Colonic mucosa (tissue), 4 donors: ENCODE data around the gene PLCG1. TPM values are rescaled to one million over a fixed set of nuclear protein-coding genes. Genes with fewer than 3 reads are reported as not detected.
A peak's percentile ranks its signal among the peaks of the same experiment; 100 is the strongest.

Experiments used
- DNase-seq: peaks from one replicate; pipeline ENCODE4 v3.0.0-alpha.2; 2020
- H3K27ac ChIP-seq: fragments of 200-600 bp; one replicate; pipeline ENCODE4 v1.8.0; 2021
- H3K27me3 ChIP-seq: fragments of 200-600 bp; one replicate; pipeline ENCODE4 v1.8.0; 2021
- H3K36me3 ChIP-seq: fragments of 200-600 bp; one replicate; pipeline ENCODE4 v1.8.0; 2021
- H3K4me1 ChIP-seq: fragments of 200-600 bp; one replicate; pipeline ENCODE4 v1.8.0; 2021; ENCODE audit warnings: mild to moderate bottlenecking
- H3K4me3 ChIP-seq: fragments of 200-600 bp; one replicate; pipeline ENCODE4 v1.8.0; 2021
- H3K9ac ChIP-seq, 2 donors: one replicate each; pipeline ENCODE4 v1.7.0; 2013; ENCODE audit warnings: control low read depth in 2 of 2, low read depth in 2 of 2, low read length in 2 of 2
- H3K9me3 ChIP-seq: fragments of 200-600 bp; one replicate; pipeline ENCODE4 v1.8.0; 2021
- CTCF ChIP-seq: fragments of 200-600 bp; IDR thresholded peaks from one replicate; pipeline ENCODE4 v1.8.0; 2022; ENCODE audit warnings: antibody characterized with exemption, mild to moderate bottlenecking
- intact Hi-C: fragments of 100-400 bp; cut with DNase I; formaldehyde crosslinking; loops from one replicate; pipeline ENCODE4 v1.14.1; 2022
- total RNA-seq, 2 donors: library from RNA; stranded (reverse); fragmentation: NEBNext Ultra II Directional in 1 of 2; extraction: Animal tissue kit (Norgen Biotek cat#: 25700) in 1 of 2; gene quantifications; one replicate each; pipeline ENCODE4 v1.2.1, GENCODE V29; 2021
- donor health status: healthy.
- donor health status: DM: no; HTN: no; CAD: no.
- donor health status: DM: no; HTN: no; CAD: no.

Gene PLCG1
- total RNA-seq, 2 donors from 2014 or later, result 57.3 to 67.4 TPM

DNA sequence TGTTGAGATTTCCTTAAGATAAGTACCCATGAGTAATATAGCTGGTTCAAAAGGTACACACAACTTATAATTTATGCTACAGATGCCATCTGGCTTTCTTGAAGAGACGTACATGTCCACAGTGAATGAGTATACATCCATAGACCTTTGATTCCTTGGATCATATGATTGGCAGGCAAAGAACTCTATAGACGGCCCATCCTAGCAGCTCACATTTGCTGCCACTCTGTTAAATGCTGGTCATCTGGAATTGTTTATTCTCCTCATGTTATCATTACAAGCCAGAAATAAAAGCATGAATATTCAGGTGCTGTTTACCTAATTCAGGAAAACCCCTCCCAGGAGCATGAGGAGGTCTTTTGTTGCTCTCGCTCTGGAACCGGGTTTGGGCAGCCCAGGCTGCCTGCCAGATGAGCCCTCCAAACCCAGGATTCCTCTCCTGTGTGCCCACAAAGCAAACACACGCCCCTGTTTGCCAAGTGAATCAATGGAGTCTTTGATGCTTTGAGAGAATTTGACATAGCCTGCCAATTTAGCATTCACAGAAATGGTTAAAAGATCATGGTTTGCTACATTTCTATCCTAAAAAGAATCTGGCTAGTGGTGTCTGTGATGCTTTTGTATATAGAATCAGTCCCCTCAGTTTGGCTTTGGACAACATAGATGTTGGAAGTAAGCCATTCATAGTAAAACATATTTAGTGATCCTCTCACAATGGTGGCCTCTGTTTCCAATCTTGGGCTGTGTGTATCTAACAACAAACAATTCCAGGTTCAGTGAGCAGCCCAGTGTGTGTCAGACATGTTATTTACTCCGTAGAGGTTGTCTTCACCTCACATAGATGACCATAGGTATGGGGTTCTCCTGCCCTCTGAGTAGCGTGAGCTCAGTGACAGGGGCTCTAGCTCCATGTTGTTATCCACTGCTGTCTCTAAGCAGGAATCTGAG is 17.5 kb upstream of the PLCG1 start:
- TF ChIP-seq CTCF, result no peak
- Histone ChIP-seq H3K27ac (peak overlapping the region; percentile 42), H3K27me3 (no peaks in the 10 kb centered on the region), H3K9me3 (no peaks in the 10 kb centered on the region), H3K4me1 (no peaks in the 10 kb centered on the region), H3K36me3 (peaks cover 28% of the 10 kb centered on the region), H3K4me3 (no peak overlapping the region), H3K9ac (no peak overlapping the region)
- intact Hi-C loops, result no loop called here
- DNase-seq, result no peak

- DNase-seq, result no peak
- intact Hi-C loops, result no loop called here
Observed at GRCh38 chr20:41121399-41121798, 15.9 kb upstream of the PLCG1 start.

DNA sequence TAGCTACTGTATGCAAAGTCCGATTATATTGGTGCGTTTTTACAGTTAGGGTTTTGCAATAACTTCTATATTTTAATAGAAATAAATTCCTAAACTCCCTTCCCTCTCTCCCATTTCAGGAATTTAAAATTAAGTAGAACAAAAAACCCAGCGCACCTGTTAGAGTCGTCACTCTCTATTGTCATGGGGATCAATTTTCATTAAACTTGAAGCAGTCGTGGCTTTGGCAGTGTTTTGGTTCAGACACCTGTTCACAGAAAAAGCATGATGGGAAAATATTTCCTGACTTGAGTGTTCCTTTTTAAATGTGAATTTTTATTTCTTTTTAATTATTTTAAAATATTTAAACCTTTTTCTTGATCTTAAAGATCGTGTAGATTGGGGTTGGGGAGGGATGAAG is 13.7 kb upstream of the PLCG1 start:
- intact Hi-C loops, result no loop called here
- Histone ChIP-seq H3K4me1 (no peaks in the 10 kb centered on the region), H3K27ac (peak overlapping the region; percentile 63), H3K9me3 (no peaks in the 10 kb centered on the region), H3K9ac (no peak overlapping the region), H3K36me3 (peaks cover 11% of the 10 kb centered on the region), H3K27me3 (no peaks in the 10 kb centered on the region), H3K4me3 (no peak overlapping the region)
- TF ChIP-seq CTCF, result no peak
- no peak for DNase-seq

More at GRCh38 chr20:41121399-41121798, 15.9 kb upstream of the PLCG1 start:
- no peaks in the 10 kb centered on the region for H3K27me3 ChIP-seq
- H3K9ac ChIP-seq, result no peak overlapping the region
- no peaks in the 10 kb centered on the region for H3K4me1 ChIP-seq
- no peak overlapping the region for H3K4me3 ChIP-seq
- peaks cover 13% of the 10 kb centered on the region for H3K36me3 ChIP-seq
- no peaks in the 10 kb centered on the region for H3K9me3 ChIP-seq
- no peak overlapping the region for H3K27ac ChIP-seq
- TF ChIP-seq CTCF, result no peak

GRCh38 chr20:41124451-41125094 is 12.8 kb upstream of the PLCG1 start:
- Histone ChIP-seq H3K27ac (peak overlapping the region; percentile 63), H3K36me3 (peaks cover 10% of the 10 kb centered on the region), H3K4me3 (no peak overlapping the region), H3K9me3 (no peaks in the 10 kb centered on the region), H3K9ac (peak overlapping the region in 1 of 2 donors; percentile 67), H3K27me3 (no peaks in the 10 kb centered on the region), H3K4me1 (no peaks in the 10 kb centered on the region)
- DNase-seq, result peak; percentile 63
- intact Hi-C loops, result no loop called here
- TF ChIP-seq CTCF, result no peak

DNA sequence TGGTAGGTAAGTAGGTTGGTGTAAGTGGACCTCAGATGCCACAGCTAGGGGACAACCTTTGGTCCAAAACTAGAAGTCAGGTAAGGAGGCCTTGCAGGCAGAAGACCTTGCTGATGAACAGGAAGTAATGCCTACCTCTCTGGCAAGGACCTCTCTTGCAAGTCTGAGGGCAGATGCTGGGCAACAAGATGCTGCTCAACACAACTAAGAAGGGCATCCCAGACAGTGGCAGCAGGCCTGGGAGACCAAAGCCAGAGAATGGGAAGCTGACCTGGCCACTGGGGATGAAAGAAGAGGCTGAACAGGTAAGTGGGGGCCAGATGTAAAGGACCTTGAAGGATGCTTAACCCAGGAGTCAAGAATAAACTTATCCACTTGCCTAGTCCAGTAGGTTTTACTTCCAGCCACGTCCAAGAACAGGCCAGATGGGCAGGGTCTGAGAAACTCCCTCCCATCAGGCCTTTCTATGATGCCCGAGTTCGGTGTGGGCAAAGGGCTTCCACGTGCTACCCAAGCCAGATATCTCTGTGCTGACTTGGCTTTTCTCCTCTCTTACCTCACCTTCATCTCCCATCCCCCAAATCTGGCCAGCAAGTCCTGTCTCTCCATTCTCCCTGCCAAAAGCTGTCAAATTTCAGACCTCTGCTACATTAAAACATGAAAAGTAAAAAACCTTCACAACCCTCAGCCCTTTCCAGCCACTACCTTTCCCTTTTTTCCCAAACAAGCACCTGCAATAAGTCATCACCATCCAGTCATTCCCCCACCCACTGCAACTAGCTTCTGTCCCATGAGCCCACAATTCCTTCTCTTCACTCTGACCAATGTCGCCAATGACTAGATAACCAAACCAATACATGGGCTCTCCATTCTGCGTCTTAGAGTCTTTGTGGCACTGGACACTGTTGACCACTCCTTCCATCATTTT is 11.5 kb upstream of the PLCG1 start:
- TF ChIP-seq CTCF, result no peak
- intact Hi-C loops, result no loop called here
- H3K4me3 ChIP-seq, result no peak overlapping the region
- H3K9ac ChIP-seq, result peak overlapping the region in 1 of 2 donors; percentile 67
- peaks cover 4% of the 10 kb centered on the region for H3K36me3 ChIP-seq
- no peak for DNase-seq
- H3K4me1 ChIP-seq, result no peaks in the 10 kb centered on the region
- peak overlapping the region; percentile 63 for H3K27ac ChIP-seq
- H3K9me3 ChIP-seq, result no peaks in the 10 kb centered on the region
- H3K27me3 ChIP-seq, result no peaks in the 10 kb centered on the region
